ENCODE data around the gene TCF15. TPM values are rescaled to one million over a fixed set of nuclear protein-coding genes. Genes with fewer than 3 reads are reported as not detected.

The TCF15 gene
- total RNA-seq, 6 experiments from 2014 or later = not detected

- H3K27me3 Mint-ChIP-seq (ENCODE audit: insufficient read depth) = peaks cover 35% of the 10 kb centered on the region
- no peak overlapping the region for H3K4me3 Mint-ChIP-seq
- DNase-seq = no peak
- H3K9me3 Mint-ChIP-seq = no peaks in the 10 kb centered on the region
- H3K27ac Mint-ChIP-seq = no peak overlapping the region
- no peak for TF ChIP-seq CTCF (IDR thresholded peaks at IDR 0.05)
- no peaks in the 10 kb centered on the region for H3K36me3 Mint-ChIP-seq (ENCODE audit: low read depth)
- H3K4me1 Mint-ChIP-seq (ENCODE audit: low read depth) = peaks cover 6% of the 10 kb centered on the region; the same call in 1 of the 2 replicates
Measured at GRCh38 chr20:573414-574296, 36.5 kb downstream of the TCF15 start.

- Mint-ChIP-seq H3K27ac (no peak overlapping the region), H3K9me3 (no peaks in the 10 kb centered on the region), H3K4me3 (no peak overlapping the region), H3K27me3 (ENCODE audit: insufficient read depth) (peaks cover 37% of the 10 kb centered on the region), H3K36me3 (ENCODE audit: low read depth) (no peaks in the 10 kb centered on the region), H3K4me1 (ENCODE audit: low read depth) (peaks cover 6% of the 10 kb centered on the region; the same call in 1 of the 2 replicates)
- no peak for TF ChIP-seq CTCF (IDR thresholded peaks at IDR 0.05)
- no peak for DNase-seq
Measured at GRCh38 chr20:572727-573126, 37.4 kb downstream of the TCF15 start.

GRCh38 chr20:571754-572441 is 38.2 kb downstream of the TCF15 start:
- TF ChIP-seq CTCF (IDR thresholded peaks at IDR 0.05) = no peak
- Mint-ChIP-seq H3K4me3 (no peak overlapping the region), H3K9me3 (no peaks in the 10 kb centered on the region), H3K27ac (no peak overlapping the region), H3K36me3 (ENCODE audit: low read depth) (no peaks in the 10 kb centered on the region), H3K4me1 (ENCODE audit: low read depth) (peaks cover 6% of the 10 kb centered on the region; the same call in 1 of the 2 replicates), H3K27me3 (ENCODE audit: insufficient read depth) (peaks cover 38% of the 10 kb centered on the region)
- DNase-seq = no peak

GRCh38 chr20:568673-569415 is 41.3 kb downstream of the TCF15 start:
- Mint-ChIP-seq H3K27me3 (ENCODE audit: insufficient read depth) (peaks cover 42% of the 10 kb centered on the region), H3K4me1 (ENCODE audit: low read depth) (peaks cover 6% of the 10 kb centered on the region; the same call in 1 of the 2 replicates), H3K4me3 (no peak overlapping the region), H3K27ac (no peak overlapping the region), H3K36me3 (ENCODE audit: low read depth) (no peaks in the 10 kb centered on the region), H3K9me3 (no peaks in the 10 kb centered on the region)
- DNase-seq = no peak
- TF ChIP-seq CTCF (IDR thresholded peaks at IDR 0.05) = no peak

GRCh38 chr20:568097-568652 is 41.9 kb downstream of the TCF15 start:
- Mint-ChIP-seq H3K4me3 (no peak overlapping the region), H3K27me3 (ENCODE audit: insufficient read depth) (peaks cover 36% of the 10 kb centered on the region), H3K4me1 (ENCODE audit: low read depth) (peaks cover 6% of the 10 kb centered on the region; the same call in 1 of the 2 replicates), H3K27ac (no peak overlapping the region), H3K9me3 (no peaks in the 10 kb centered on the region), H3K36me3 (ENCODE audit: low read depth) (no peaks in the 10 kb centered on the region)
- TF ChIP-seq CTCF (IDR thresholded peaks at IDR 0.05) = no peak
- DNase-seq = no peak
